Memory B cell (primary cell): ENCODE data around the gene CCDC3.

Experiments used
- ATAC-seq: fragments of 150-1000 bp; cut with Tn5 transposase; 2 replicates; pipeline ENCODE4 v1.10.0; 2021; ENCODE audit warnings: low read depth, mild to moderate bottlenecking, moderate library complexity
- DNase-seq, 2 donors: peaks; one replicate each; pipeline ENCODE4 v3.0.0; 2022; ENCODE audit warnings: low spot score in 2 of 2
- H3K27ac Mint-ChIP-seq: one replicate; pipeline ENCODE4 v1.8.0; 2022; ENCODE audit warnings: mild to moderate bottlenecking, moderate library complexity, mixed read lengths
- H3K27me3 Mint-ChIP-seq: one replicate; pipeline ENCODE4 v1.8.0; 2022; ENCODE audit warnings: mixed read lengths
- H3K36me3 Mint-ChIP-seq: one replicate; pipeline ENCODE4 v1.8.0; 2022; ENCODE audit warnings: mild to moderate bottlenecking, mixed read lengths
- H3K4me1 Mint-ChIP-seq: one replicate; pipeline ENCODE4 v1.8.0; 2022; ENCODE audit warnings: mixed read lengths
- H3K4me3 Mint-ChIP-seq: one replicate; pipeline ENCODE4 v1.8.0; 2022; ENCODE audit warnings: mild to moderate bottlenecking, moderate library complexity, mixed read lengths
- H3K9me3 Mint-ChIP-seq: one replicate; pipeline ENCODE4 v1.8.0; 2022; ENCODE audit warnings: mixed read lengths

CCDC3 gene

GRCh38 chr10:12862459-12862858 lies 139.1 kb downstream of the CCDC3 start:
- peaks cover 4% of the 10 kb centered on the region for H3K9me3 Mint-ChIP-seq
- H3K27me3 Mint-ChIP-seq: peaks cover 9% of the 10 kb centered on the region
- DNase-seq (no peak), ATAC-seq (no peak)
- H3K4me3 Mint-ChIP-seq: no peak overlapping the region
- H3K36me3 Mint-ChIP-seq: no peaks in the 10 kb centered on the region
- H3K27ac Mint-ChIP-seq: no peak overlapping the region
- no peaks in the 10 kb centered on the region for H3K4me1 Mint-ChIP-seq

- Mint-ChIP-seq H3K4me1 (no peaks in the 10 kb centered on the region), H3K9me3 (peaks cover 7% of the 10 kb centered on the region), H3K4me3 (no peak overlapping the region), H3K36me3 (peaks cover 2% of the 10 kb centered on the region), H3K27ac (no peak overlapping the region), H3K27me3 (peaks cover 25% of the 10 kb centered on the region)
- no peak for DNase-seq
- no peak for ATAC-seq
These were observed 146.5 kb downstream of the CCDC3 start for GRCh38 chr10:12854988-12855387.

- no peaks in the 10 kb centered on the region for H3K4me1 Mint-ChIP-seq
- DNase-seq (no peak), ATAC-seq (no peak)
- H3K9me3 Mint-ChIP-seq: peaks cover 3% of the 10 kb centered on the region
- H3K27me3 Mint-ChIP-seq: peaks cover 18% of the 10 kb centered on the region
- peaks cover 2% of the 10 kb centered on the region for H3K36me3 Mint-ChIP-seq
- H3K4me3 Mint-ChIP-seq: no peak overlapping the region
- H3K27ac Mint-ChIP-seq: no peak overlapping the region
These were observed 148.8 kb downstream of the CCDC3 start for GRCh38 chr10:12852687-12853086.

- Mint-ChIP-seq H3K36me3 (no peaks in the 10 kb centered on the region), H3K27me3 (peaks cover 17% of the 10 kb centered on the region), H3K4me1 (no peaks in the 10 kb centered on the region), H3K27ac (no peak overlapping the region), H3K4me3 (no peak overlapping the region), H3K9me3 (no peaks in the 10 kb centered on the region)
- no peak for DNase-seq
- no peak for ATAC-seq
These were observed 152.0 kb downstream of the CCDC3 start for GRCh38 chr10:12849319-12850181.

- ATAC-seq: no peak
- Mint-ChIP-seq H3K27me3 (peaks cover 18% of the 10 kb centered on the region), H3K36me3 (no peaks in the 10 kb centered on the region), H3K9me3 (no peaks in the 10 kb centered on the region), H3K27ac (no peak overlapping the region), H3K4me1 (no peaks in the 10 kb centered on the region), H3K4me3 (no peak overlapping the region)
- DNase-seq: no peak
These were observed 152.9 kb downstream of the CCDC3 start for GRCh38 chr10:12848439-12849173.

- DNase-seq: no peak
- H3K9me3 Mint-ChIP-seq: no peaks in the 10 kb centered on the region
- H3K27me3 Mint-ChIP-seq: peaks cover 14% of the 10 kb centered on the region
- H3K36me3 Mint-ChIP-seq: no peaks in the 10 kb centered on the region
- H3K4me1 Mint-ChIP-seq: no peaks in the 10 kb centered on the region
- no peak for ATAC-seq
- H3K4me3 Mint-ChIP-seq: no peak overlapping the region
- H3K27ac Mint-ChIP-seq: no peak overlapping the region
These were observed 154.0 kb downstream of the CCDC3 start for GRCh38 chr10:12847361-12847975.

- Mint-ChIP-seq H3K4me3 (no peak overlapping the region), H3K27ac (no peak overlapping the region), H3K36me3 (no peaks in the 10 kb centered on the region), H3K4me1 (no peaks in the 10 kb centered on the region), H3K27me3 (peaks cover 13% of the 10 kb centered on the region), H3K9me3 (no peaks in the 10 kb centered on the region)
- DNase-seq: no peak
- ATAC-seq: no peak
These were observed 154.8 kb downstream of the CCDC3 start for GRCh38 chr10:12846718-12847117.
